ENCODE measurements around the gene TEX19.
A peak's percentile ranks its signal among the peaks of the same experiment; 100 is the strongest.

TEX19 gene

DNA sequence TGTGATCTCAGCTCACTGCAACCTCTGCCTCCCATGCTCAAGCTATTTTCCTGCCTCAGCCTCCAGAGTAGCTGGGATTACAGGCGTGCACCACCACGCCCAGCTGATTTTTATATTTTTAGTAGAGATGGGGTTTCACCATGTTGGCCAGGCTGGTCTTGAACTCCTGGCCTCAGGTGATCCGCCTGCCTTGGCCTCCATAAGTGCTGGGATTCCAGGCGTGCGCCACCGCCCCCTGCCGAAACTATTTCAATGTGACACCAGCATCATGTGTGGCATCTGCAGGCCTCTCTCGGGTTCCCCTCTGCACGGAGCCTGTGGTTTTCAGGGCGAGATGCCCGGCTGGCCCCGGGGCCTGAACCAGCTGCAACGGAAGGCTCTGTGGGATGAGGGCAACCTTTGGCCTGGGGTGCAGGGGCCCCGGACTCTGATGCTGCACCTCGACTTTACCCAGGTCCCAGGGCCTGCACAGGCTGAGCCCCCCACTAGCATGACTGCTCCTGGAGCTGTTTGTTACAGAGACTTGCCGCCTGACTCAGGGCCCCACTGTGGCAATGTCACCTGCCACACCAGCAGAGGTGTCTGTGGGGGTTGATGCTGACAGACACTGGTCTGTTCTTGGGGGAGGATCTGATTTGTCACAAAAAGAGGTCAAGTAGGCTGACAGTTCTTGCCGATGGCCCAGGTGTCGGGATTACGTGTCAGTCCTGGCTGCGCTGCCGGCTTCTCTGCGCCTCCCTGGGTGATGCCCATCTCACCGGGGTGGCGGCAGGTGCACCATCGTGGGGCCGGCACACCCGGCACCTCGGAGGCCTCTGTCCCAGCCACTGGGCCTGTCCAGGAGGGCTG is 8.6 kb upstream of the TEX19 start:
- TF ChIP-seq, protein P1, sequence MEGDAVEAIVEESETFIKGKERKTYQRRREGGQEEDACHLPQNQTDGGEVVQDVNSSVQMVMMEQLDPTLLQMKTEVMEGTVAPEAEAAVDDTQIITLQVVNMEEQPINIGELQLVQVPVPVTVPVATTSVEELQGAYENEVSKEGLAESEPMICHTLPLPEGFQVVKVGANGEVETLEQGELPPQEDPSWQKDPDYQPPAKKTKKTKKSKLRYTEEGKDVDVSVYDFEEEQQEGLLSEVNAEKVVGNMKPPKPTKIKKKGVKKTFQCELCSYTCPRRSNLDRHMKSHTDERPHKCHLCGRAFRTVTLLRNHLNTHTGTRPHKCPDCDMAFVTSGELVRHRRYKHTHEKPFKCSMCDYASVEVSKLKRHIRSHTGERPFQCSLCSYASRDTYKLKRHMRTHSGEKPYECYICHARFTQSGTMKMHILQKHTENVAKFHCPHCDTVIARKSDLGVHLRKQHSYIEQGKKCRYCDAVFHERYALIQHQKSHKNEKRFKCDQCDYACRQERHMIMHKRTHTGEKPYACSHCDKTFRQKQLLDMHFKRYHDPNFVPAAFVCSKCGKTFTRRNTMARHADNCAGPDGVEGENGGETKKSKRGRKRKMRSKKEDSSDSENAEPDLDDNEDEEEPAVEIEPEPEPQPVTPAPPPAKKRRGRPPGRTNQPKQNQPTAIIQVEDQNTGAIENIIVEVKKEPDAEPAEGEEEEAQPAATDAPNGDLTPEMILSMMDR (IDR thresholded peaks at IDR 0.05; ENCODE audit: low read depth, low read length, missing control alignments): no peak
- in situ Hi-C loops (cut with HindIII; ENCODE audit: low sequenced_read_pairs): no loop called here
- DNase-seq (ENCODE audit: low read depth): no peak
- no peak overlapping the region for H3K4me3 ChIP-seq (ENCODE audit: low read depth, low read length)

DNA sequence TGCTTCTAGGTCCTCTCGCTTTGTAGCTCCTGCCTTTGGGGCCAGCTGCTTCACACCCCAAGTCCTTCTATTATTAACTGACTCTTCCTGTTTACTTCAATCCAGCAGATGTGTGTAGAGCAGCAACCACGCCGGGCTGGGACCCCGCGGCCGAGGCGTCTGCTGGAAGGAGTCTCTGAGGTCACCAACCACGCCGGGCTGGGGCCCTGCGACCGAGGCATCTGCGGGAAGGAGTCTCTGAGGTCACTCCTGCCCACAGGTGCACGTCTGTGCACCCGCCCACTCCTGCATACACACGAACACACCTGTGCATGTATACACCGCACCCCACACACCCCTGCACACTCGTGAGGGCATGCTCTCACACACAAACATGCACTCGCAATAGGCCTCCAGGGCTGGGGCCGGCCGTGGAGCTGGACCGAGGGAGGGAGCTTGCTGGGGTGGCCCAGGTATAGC is 7.8 kb upstream of the TEX19 start:
- TF ChIP-seq, protein P1 (IDR thresholded peaks at IDR 0.05; ENCODE audit: low read depth, low read length, missing control alignments): no peak

DNA sequence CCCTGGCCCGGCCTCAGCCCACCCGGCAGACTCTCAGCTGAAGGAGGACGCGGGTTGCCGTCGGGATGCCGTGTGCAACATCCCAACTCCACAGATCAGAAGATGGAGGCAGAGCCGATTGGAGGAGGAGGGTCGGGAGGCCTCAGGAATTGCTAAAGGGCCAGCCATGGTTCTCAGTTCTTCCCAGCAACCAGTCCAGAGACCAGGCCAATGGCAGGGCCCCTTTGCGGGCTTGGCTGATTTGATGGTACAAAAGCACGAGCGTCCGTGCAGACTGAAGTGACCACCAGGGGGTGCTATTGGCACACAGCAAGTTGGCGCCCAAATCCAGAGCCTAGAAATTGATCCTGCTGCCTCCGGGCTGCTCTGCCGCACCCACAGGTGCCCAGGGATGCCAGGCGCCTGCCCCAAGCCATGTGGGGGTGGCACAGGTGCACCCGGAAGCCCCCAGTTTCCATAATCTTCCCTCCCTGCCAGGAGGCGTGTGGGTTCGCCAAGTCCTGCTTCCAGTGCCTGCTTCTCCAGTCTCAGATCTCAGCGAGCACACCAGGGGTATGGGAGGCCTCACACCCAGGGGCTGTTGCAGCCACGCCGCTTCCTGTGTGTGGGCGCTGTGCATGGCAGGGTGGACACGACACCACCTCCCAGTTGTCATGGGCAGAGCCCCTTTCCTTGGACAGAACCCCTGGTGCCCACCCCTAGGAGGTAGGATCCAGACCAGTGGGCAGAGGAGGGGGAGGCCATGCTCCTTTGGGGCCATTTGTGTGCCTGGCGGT is 7.1 kb upstream of the TEX19 start:
- DNase-seq (ENCODE audit: low read depth): peak; percentile 86
- TF ChIP-seq, protein P1 (IDR thresholded peaks at IDR 0.05; ENCODE audit: low read depth, low read length, missing control alignments): peak; percentile 91
- in situ Hi-C loops (cut with HindIII; ENCODE audit: low sequenced_read_pairs): no loop called here
- H3K4me3 ChIP-seq (ENCODE audit: low read depth, low read length): no peak overlapping the region

More for the DNA sequence above, 7.8 kb upstream of the TEX19 start:
- DNase-seq (ENCODE audit: low read depth): no peak
- in situ Hi-C loops (cut with HindIII; ENCODE audit: low sequenced_read_pairs): no loop called here
- H3K4me3 ChIP-seq (ENCODE audit: low read depth, low read length): no peak overlapping the region

DNA sequence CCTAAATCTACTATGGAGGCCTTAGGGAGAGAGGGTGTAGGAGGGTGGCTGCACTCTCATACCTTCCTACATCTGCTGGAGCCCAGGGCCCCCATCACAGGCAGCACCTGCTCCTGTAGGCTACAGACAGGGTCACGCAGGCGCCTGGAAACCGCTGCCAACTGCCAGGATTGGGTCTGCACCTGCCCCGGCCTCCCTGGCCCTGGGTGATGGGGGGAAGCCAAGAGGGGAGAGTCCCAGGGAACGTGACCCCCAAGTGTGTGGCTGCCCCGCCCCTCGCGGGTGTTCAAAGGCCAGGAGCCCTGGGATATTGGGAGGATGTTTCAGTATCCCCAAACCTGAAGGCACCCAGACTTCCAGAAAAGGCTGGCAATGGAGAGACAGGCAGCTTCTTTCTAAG is 5.6 kb upstream of the TEX19 start:
- in situ Hi-C loops (cut with HindIII; ENCODE audit: low sequenced_read_pairs): no loop called here
- DNase-seq (ENCODE audit: low read depth): no peak
- no peak overlapping the region for H3K4me3 ChIP-seq (ENCODE audit: low read depth, low read length)
- TF ChIP-seq, protein P1 (IDR thresholded peaks at IDR 0.05; ENCODE audit: low read depth, low read length, missing control alignments): no peak

DNA sequence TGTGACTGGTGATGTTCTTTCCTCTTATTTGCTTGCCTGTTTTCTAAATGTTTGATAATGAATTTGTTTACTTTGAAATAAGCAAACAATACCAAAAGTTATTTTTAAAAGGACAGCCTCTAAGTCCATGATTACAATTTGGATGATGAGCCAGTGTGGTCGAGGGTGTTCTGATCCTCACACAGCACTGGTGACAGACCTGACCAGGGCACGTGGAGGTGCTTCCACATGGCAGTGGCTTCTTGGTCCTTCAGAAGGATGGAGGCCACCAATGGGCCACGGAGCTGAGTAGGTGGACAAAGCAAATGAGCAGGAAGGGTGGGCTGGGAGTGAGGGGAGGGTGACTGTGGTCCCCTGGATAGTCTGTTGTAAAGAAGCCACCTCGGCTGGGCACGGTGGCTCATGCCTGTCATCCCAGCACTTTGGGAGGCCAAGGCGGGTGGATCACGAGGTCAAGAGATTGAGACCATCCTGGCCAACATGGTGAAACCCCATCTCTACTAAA is 4.2 kb upstream of the TEX19 start:
- H3K4me3 ChIP-seq (ENCODE audit: low read depth, low read length): no peak overlapping the region
- no peak for DNase-seq (ENCODE audit: low read depth)
- TF ChIP-seq, protein P1 (IDR thresholded peaks at IDR 0.05; ENCODE audit: low read depth, low read length, missing control alignments): no peak
- in situ Hi-C loops (cut with HindIII; ENCODE audit: low sequenced_read_pairs): no loop called here

DNA sequence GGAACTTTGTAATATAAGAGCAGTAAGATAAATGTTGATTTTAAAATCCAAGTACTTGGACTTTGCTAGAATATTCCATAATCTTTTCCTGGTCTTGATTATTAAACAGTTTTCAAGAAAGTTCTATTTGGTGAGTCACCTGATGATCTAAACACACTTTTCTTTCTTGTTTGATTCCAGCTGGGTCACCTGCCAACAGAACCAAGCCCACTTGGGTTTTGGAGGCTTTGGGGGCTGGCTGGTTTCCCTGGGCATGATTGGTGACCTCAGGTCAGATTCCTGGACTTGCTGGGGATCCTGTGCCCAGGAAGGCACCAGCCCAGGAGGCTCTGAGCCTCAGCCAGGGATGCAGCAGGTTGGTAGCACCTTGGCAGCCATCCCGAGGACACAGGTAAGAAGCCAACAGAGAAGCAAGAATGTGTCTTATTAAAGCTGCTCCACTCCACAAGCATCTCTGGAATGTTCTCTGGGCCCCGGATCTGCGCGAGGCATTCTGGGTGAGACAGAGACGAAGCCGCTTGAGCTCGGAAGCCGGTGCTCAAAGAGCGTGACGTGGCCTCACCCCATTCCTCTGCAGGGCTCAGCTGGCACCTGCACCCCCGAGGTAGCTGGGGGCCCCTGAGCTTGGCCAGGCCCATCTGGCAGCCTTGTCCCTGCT is 3.1 kb upstream of the TEX19 start:
- no peak for DNase-seq (ENCODE audit: low read depth)

More for the DNA sequence above, 3.1 kb upstream of the TEX19 start:
- TF ChIP-seq, protein P1 (IDR thresholded peaks at IDR 0.05; ENCODE audit: low read depth, low read length, missing control alignments): no peak
- H3K4me3 ChIP-seq (ENCODE audit: low read depth, low read length): no peak overlapping the region
- in situ Hi-C loops (cut with HindIII; ENCODE audit: low sequenced_read_pairs): no loop called here

Measured in astrocyte of the cerebellum (primary cell).